Right renal cortex interstitium (tissue), 3 donors: ENCODE data around the gene C10orf90. TPM values are rescaled to one million over a fixed set of nuclear protein-coding genes. Genes with fewer than 3 reads are reported as not detected.

ENCODE experiments used
- DNase-seq, 3 donors: peaks; one replicate each; pipeline ENCODE4 v3.0.0-alpha.2; 2013; ENCODE audit warnings: low read depth in 3 of 3, low spot score in 2 of 3
- polyA plus RNA-seq, 3 donors: library from polyadenylated mRNA; unstranded; fragments of 120-200 nt; gene quantifications; one replicate each; pipeline ENCODE4 v1.2.1, GENCODE V29; 2013; ENCODE audit not compliant: insufficient read length in 3 of 3

The C10orf90 gene
- polyA plus RNA-seq, 3 donors = 0.31 to 1.2 (median 0.69) TPM

GRCh38 chr10:126674741-126675515 is 4.4 kb upstream of the C10orf90 start:
- DNase-seq = no peak

- DNase-seq = no peak
Observed at GRCh38 chr10:126673565-126673964, 3.1 kb upstream of the C10orf90 start.

GRCh38 chr10:126671402-126671975 is 996 bp upstream of the C10orf90 start:
- no peak for DNase-seq

- no peak for DNase-seq
Observed at GRCh38 chr10:126670895-126671261, 385 bp upstream of the C10orf90 start.

- DNase-seq = no peak
Observed at GRCh38 chr10:126669168-126669567, 1.3 kb downstream of the C10orf90 start.

- DNase-seq = no peak
Observed at GRCh38 chr10:126668505-126668904, 2.0 kb downstream of the C10orf90 start.

GRCh38 chr10:126667568-126667967 is 2.9 kb downstream of the C10orf90 start:
- DNase-seq = no peak

GRCh38 chr10:126665207-126665606 is 5.3 kb downstream of the C10orf90 start:
- DNase-seq = no peak

- DNase-seq = no peak
Observed at GRCh38 chr10:126663880-126664279, 6.6 kb downstream of the C10orf90 start.

GRCh38 chr10:126663328-126663727 is 7.2 kb downstream of the C10orf90 start:
- no peak for DNase-seq

GRCh38 chr10:126661841-126662515 is 8.5 kb downstream of the C10orf90 start:
- DNase-seq = no peak

GRCh38 chr10:126661356-126661755 is 9.1 kb downstream of the C10orf90 start:
- DNase-seq = no peak

GRCh38 chr10:126659750-126660149 is 10.7 kb downstream of the C10orf90 start:
- no peak for DNase-seq

GRCh38 chr10:126658928-126659327 is 11.6 kb downstream of the C10orf90 start:
- DNase-seq = no peak

GRCh38 chr10:126654579-126654978 is 15.9 kb downstream of the C10orf90 start:
- DNase-seq = no peak

- DNase-seq = no peak
Observed at GRCh38 chr10:126651467-126651866, 19.0 kb downstream of the C10orf90 start.

GRCh38 chr10:126650161-126650560 is 20.3 kb downstream of the C10orf90 start:
- no peak for DNase-seq

- no peak for DNase-seq
Observed at GRCh38 chr10:126647116-126647515, 23.4 kb downstream of the C10orf90 start.

- DNase-seq = no peak
Observed at GRCh38 chr10:126646110-126646509, 24.4 kb downstream of the C10orf90 start.

GRCh38 chr10:126640401-126640800 is 30.1 kb downstream of the C10orf90 start:
- DNase-seq = no peak

- DNase-seq = no peak
Observed at GRCh38 chr10:126639084-126639483, 31.4 kb downstream of the C10orf90 start.

- DNase-seq = no peak
Observed at GRCh38 chr10:126638542-126638941, 32.0 kb downstream of the C10orf90 start.
